ENCODE measurements around the gene PEX14. TPM values are rescaled to one million over a fixed set of nuclear protein-coding genes. Genes with fewer than 3 reads are reported as not detected.

The PEX14 gene
- total RNA-seq, 4 donors from 2014 or later, result 8.1 to 17.8 (median 15.8) TPM

DNA sequence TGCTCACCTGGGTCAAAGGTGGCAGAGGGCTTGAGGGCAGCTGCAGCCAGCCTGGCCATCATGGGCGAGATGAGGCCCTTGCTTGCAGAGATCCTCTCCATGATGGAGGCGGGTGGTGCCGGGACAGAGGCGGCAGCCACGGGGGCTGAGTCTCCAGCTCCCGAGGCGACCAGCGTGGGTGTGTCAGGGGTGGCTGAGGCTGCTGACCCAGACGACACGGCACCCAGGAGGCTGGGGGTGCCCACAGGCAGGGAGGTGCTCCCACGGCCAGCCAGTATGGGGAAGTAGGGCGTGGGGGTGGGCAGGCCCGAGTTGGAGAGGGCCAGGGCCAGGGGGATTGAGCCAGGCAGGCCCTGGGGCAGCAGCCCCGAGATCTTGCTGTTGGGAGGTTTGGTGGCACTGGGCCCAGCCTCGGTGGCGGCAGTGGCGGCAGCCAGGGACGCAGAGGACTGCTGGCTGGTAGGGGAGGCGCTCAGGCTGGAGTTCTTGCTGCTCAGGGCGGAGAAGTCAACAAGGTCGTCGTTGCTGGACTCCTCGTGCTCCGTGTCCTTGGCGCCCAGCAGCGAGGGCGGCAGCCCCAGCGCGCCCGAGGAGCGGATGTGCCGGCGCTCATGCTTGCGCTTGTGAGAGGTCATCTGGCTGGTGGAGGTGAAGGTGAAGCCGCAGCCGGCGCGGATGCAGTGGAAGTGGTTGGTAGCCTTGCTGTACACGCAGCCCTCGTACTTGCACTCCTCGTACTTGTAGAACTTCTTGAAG, 178.8 kb downstream of the PEX14 start:
- in situ Hi-C loops (cut with MboI; ENCODE audit: low sequenced_read_pairs in 4 of 4) (no loop called here), intact Hi-C loops (cut with DNase I; ENCODE audit: low total_unique reads) (no loop called here)
- Histone ChIP-seq H3K27ac (no peak overlapping the region), H3K9me3 (no peaks in the 10 kb centered on the region), H3K4me1 (no peaks in the 10 kb centered on the region), H3K4me3 (no peak overlapping the region), H3K27me3 (no peaks in the 10 kb centered on the region), H3K36me3 (peaks cover 0 to 56% of the 10 kb centered on the region in 2 donors)
- no peak for DNase-seq
- ATAC-seq, result no peak
- TF ChIP-seq, protein P1, sequence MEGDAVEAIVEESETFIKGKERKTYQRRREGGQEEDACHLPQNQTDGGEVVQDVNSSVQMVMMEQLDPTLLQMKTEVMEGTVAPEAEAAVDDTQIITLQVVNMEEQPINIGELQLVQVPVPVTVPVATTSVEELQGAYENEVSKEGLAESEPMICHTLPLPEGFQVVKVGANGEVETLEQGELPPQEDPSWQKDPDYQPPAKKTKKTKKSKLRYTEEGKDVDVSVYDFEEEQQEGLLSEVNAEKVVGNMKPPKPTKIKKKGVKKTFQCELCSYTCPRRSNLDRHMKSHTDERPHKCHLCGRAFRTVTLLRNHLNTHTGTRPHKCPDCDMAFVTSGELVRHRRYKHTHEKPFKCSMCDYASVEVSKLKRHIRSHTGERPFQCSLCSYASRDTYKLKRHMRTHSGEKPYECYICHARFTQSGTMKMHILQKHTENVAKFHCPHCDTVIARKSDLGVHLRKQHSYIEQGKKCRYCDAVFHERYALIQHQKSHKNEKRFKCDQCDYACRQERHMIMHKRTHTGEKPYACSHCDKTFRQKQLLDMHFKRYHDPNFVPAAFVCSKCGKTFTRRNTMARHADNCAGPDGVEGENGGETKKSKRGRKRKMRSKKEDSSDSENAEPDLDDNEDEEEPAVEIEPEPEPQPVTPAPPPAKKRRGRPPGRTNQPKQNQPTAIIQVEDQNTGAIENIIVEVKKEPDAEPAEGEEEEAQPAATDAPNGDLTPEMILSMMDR (IDR thresholded peaks at IDR 0.05 in 4 of 5, conservative IDR thresholded peaks at IDR 0.05 in 1 of 5), result no peak
- no peak for TF ChIP-seq POLR2A (IDR thresholded peaks at IDR 0.05)

DNA sequence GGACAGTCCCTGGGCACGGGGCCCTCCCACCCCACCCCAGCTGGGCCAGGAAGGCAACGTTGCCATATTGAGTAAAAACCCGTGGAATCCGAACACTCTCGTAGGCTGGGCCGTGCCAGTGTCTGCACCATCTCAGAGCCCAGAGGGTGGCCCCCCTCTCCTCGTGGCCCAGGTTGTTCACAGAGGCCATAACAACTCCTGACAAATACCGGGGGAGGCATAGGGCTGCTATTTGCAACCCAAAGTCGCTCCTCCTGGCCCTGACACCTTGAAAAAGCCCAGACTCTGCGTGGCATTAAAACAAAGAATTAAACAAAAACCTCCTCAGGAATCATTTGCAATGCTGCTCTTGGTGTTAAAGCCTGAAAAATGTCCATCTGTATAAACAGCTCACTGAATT, 180.3 kb downstream of the PEX14 start:
- Histone ChIP-seq H3K36me3 (peaks cover 0 to 54% of the 10 kb centered on the region in 2 donors), H3K27me3 (no peaks in the 10 kb centered on the region), H3K4me1 (no peaks in the 10 kb centered on the region), H3K9me3 (no peaks in the 10 kb centered on the region), H3K4me3 (no peak overlapping the region), H3K27ac (no peak overlapping the region)
- no peak for ATAC-seq
- DNase-seq, result no peak
- in situ Hi-C loops (cut with MboI; ENCODE audit: low sequenced_read_pairs in 4 of 4) (no loop called here), intact Hi-C loops (cut with DNase I; ENCODE audit: low total_unique reads) (no loop called here)
- TF ChIP-seq, protein P1 (IDR thresholded peaks at IDR 0.05 in 4 of 5, conservative IDR thresholded peaks at IDR 0.05 in 1 of 5), result no peak
- TF ChIP-seq POLR2A (IDR thresholded peaks at IDR 0.05), result no peak

DNA sequence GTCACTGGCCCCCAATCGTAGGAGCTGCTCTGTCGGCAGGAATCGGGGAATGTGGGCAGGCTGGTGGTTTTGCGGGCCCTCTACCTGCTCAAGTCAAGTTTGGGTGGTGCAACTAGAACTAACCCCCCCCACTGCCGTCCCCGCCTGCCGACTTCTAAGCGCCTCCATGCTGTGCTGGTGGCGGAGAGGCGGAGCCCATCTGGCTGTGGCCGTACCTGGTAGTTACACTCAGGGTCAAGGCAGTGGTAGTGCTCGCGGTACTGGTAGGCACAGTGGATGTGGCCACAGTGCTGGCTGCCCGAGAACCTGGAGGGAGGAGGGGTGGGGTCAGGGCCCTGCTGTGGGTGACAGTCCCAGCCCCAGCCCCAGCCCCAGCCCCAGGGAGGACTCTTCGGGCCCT, 181.7 kb downstream of the PEX14 start:
- H3K36me3 ChIP-seq, result peaks cover 0 to 48% of the 10 kb centered on the region in 2 donors

DNA sequence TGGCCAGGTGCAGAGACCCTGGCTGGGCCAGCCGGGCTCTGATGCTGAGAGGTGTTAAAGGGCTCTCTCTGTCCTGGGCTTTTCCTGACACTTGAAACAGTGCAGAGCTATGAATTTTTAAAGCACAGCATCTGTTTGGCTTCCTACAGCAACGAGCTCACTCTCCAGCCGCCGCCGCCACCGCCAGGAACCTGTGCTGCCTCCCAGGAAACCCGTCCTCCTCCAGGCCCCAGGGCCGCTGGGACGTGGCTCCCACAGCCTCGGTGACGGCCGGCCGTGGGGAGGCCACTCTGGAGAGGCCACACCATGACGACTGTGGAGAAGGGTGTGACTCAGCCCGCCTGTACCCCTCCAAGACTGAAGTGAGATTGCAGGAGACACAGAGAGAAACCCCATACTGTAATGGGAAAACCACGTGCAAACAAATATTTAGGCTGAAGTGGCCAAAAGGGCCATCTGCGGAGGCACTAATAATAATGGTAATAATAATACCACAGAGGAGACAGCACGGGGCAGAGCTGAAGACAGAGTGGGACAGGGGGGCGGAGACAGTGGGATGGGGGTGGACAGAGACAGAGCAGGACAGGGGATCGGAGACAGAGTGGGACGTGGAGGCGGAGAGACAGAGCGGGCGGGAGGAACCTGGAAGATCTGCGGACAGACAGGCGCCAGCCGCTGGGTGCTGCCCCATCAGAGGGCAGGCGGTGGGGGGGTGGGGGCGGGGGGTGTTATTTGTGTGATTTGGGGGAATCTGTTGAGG, 182.5 kb downstream of the PEX14 start:
- no peaks in the 10 kb centered on the region for H3K4me1 ChIP-seq

More for the DNA sequence above, 181.7 kb downstream of the PEX14 start:
- no peak for TF ChIP-seq POLR2A (IDR thresholded peaks at IDR 0.05)
- in situ Hi-C loops (cut with MboI; ENCODE audit: low sequenced_read_pairs in 4 of 4), result no loop called here
- H3K4me3 ChIP-seq, result no peak overlapping the region
- intact Hi-C loops (cut with DNase I; ENCODE audit: low total_unique reads), result loop anchor here (2.0 kb wide), 1 partner anchor 16 kb away; no protein-coding TSS in a partner anchor
- DNase-seq, result no peak
- ATAC-seq, result no peak
- H3K9me3 ChIP-seq, result no peaks in the 10 kb centered on the region
- no peak overlapping the region for H3K27ac ChIP-seq
- H3K4me1 ChIP-seq, result no peaks in the 10 kb centered on the region
- no peaks in the 10 kb centered on the region for H3K27me3 ChIP-seq

More for the DNA sequence above, 182.5 kb downstream of the PEX14 start:
- TF ChIP-seq POLR2A (IDR thresholded peaks at IDR 0.05), result no peak
- TF ChIP-seq, protein P1 (IDR thresholded peaks at IDR 0.05 in 4 of 5, conservative IDR thresholded peaks at IDR 0.05 in 1 of 5), result no peak
- no peak overlapping the region for H3K27ac ChIP-seq
- H3K36me3 ChIP-seq, result peaks cover 0 to 46% of the 10 kb centered on the region in 2 donors
- intact Hi-C loops (cut with DNase I; ENCODE audit: low total_unique reads) (loop anchor here (2.0 kb wide), 1 partner anchor 16 kb away; no protein-coding TSS in a partner anchor), in situ Hi-C loops (cut with MboI; ENCODE audit: low sequenced_read_pairs in 4 of 4) (no loop called here)
- H3K4me3 ChIP-seq, result no peak overlapping the region
- H3K27me3 ChIP-seq, result no peaks in the 10 kb centered on the region
- ATAC-seq (no peak), DNase-seq (no peak)
- H3K9me3 ChIP-seq, result no peaks in the 10 kb centered on the region
